PC-9 (cell line): Measurements from ENCODE around the gene CMIP. TPM values are rescaled to one million over a fixed set of nuclear protein-coding genes. Genes with fewer than 3 reads are reported as not detected.

Experiments used
- BruUV-seq: library from RNA; stranded (reverse); fragments of 400-500 nt; replicated peaks from 2 replicates; lab custom pipeline; 2021; lab: Mats Ljungman, UMichigan
- CTCF ChIA-PET: fragments of 300-600 bp; sonication (Branson Sonifier 250); formaldehyde crosslinking; loops from one replicate; lab custom pipeline; 2022; ENCODE audit warnings: antibody characterized with exemption; lab: Charles Lee
- POLR2A ChIA-PET: fragments of 300-600 bp; sonication (Branson Sonifier 250); formaldehyde crosslinking; loops from one replicate; lab custom pipeline; 2022; ENCODE audit warnings: antibody characterized with exemption; ENCODE audit not compliant: unreplicated experiment; lab: Charles Lee
- DNase-seq, 2 experiments: peaks; one replicate each; pipeline versions ENCODE4 v3.0.0 to v3.0.0-alpha.2; 2015 to 2022; ENCODE audit warnings: mixed read lengths in 1 of 2
- H2AFZ ChIP-seq: fragments of 200-600 bp; sonication (generic); 2 replicates; pipeline ENCODE4 v1.8.1; 2017; ENCODE audit warnings: antibody characterized with exemption
- H3F3A ChIP-seq: fragments of 200-600 bp; sonication (generic); 2 replicates; pipeline ENCODE4 v1.8.1; 2017; ENCODE audit warnings: antibody characterized with exemption, mild to moderate bottlenecking, low read depth; ENCODE audit not compliant: insufficient read depth
- H3K27ac ChIP-seq: fragments of 200-600 bp; sonication (generic); 2 replicates; pipeline ENCODE4 v1.6.1; 2016; ENCODE audit warnings: mixed run types
- H3K27me3 ChIP-seq: fragments of 200-600 bp; sonication (generic); 2 replicates; pipeline ENCODE4 v1.6.1; 2016; ENCODE audit warnings: low read depth, mixed run types; ENCODE audit not compliant: insufficient read depth
- H3K36me3 ChIP-seq: fragments of 200-600 bp; sonication (generic); 2 replicates; pipeline ENCODE4 v1.6.1; 2016; ENCODE audit warnings: low read depth, mixed run types
- H3K4me1 ChIP-seq: fragments of 200-600 bp; sonication (generic); replicated peaks from 2 replicates; pipeline ENCODE4 v1.6.1; 2016; ENCODE audit warnings: mixed run types; ENCODE audit not compliant: insufficient read depth
- H3K4me2 ChIP-seq: fragments of 200-600 bp; sonication (generic); 2 replicates; pipeline ENCODE4 v1.6.1; 2017; ENCODE audit warnings: mixed run types
- H3K4me3 ChIP-seq: fragments of 200-600 bp; sonication (generic); 2 replicates; pipeline ENCODE4 v1.6.1; 2016; ENCODE audit warnings: mixed run types
- H3K79me2 ChIP-seq: fragments of 200-600 bp; sonication (generic); 2 replicates; pipeline ENCODE4 v1.6.1; 2017; ENCODE audit warnings: low read depth, mixed run types
- H3K9me2 ChIP-seq: fragments of 200-600 bp; sonication (generic); 2 replicates; pipeline ENCODE4 v1.8.1; 2017; ENCODE audit warnings: mild to moderate bottlenecking; ENCODE audit not compliant: insufficient read depth
- H3K9me3 ChIP-seq: fragments of 200-600 bp; sonication (generic); 2 replicates; pipeline ENCODE4 v1.8.1; 2016; ENCODE audit warnings: low read depth; ENCODE audit not compliant: insufficient read depth
- H4K20me1 ChIP-seq: fragments of 200-600 bp; sonication (generic); 2 replicates; pipeline ENCODE4 v1.8.1; 2017; ENCODE audit not compliant: insufficient read depth
- CTCF ChIP-seq: fragments of 200-600 bp; sonication (generic); conservative IDR thresholded peaks from 2 replicates; pipeline ENCODE4 v1.6.1; 2017; ENCODE audit warnings: mixed run types, antibody characterized with exemption, mild to moderate bottlenecking, moderate library complexity
- EZH2 ChIP-seq: fragments of 200-600 bp; sonication (generic); IDR thresholded peaks from 2 replicates; pipeline ENCODE4 v1.8.0; 2017; ENCODE audit warnings: antibody characterized with exemption, low read depth
- intact Hi-C: fragments of 100-400 bp; cut with micrococcal nuclease; formaldehyde crosslinking; loops from one replicate; pipeline ENCODE4 v1.10.0; 2022; ENCODE audit not compliant: unreplicated experiment
- total RNA-seq: library from RNA; stranded (reverse); gene quantifications from 2 replicates; pipeline ENCODE4 v1.2.3, GENCODE V29; 2021

The CMIP gene
- total RNA-seq, 1 experiment from 2014 or later = 96.6 TPM

GRCh38 chr16:81574168-81574567, 129.6 kb downstream of the CMIP start:
- H3K79me2 ChIP-seq = peaks cover 89% of the 10 kb centered on the region
- DNase-seq = peak in 1 of 2 experiments; percentile 24
- H3K27ac ChIP-seq = no peak overlapping the region
- peaks cover 7% of the 10 kb centered on the region for H3K4me1 ChIP-seq
- intact Hi-C loops = no loop called here
- CTCF ChIA-PET = no interaction called here
- H3K9me2 ChIP-seq = no peaks in the 10 kb centered on the region
- H3K9me3 ChIP-seq = no peaks in the 10 kb centered on the region
- TF ChIP-seq CTCF (no peak), EZH2 (no peak)
- H3F3A ChIP-seq = peaks cover 20% of the 10 kb centered on the region; the same call in 1 of the 2 replicates
- no TSS peak for BruUV-seq
- POLR2A ChIA-PET = no interaction called here
- no peak overlapping the region for H3K4me3 ChIP-seq
- H3K27me3 ChIP-seq = no peaks in the 10 kb centered on the region
- H2AFZ ChIP-seq = no peak overlapping the region
- 0 out of 2 replicates have a peak, but pooled peaks cover 3% of the 10 kb centered on the region for H4K20me1 ChIP-seq
- no peaks in the 10 kb centered on the region for H3K36me3 ChIP-seq
- H3K4me2 ChIP-seq = no peak overlapping the region

- Histone ChIP-seq H3K4me3 (no peak overlapping the region), H2AFZ (no peak overlapping the region), H3K4me1 (peaks cover 14% of the 10 kb centered on the region), H3K79me2 (peaks cover 87% of the 10 kb centered on the region), H3K9me2 (no peaks in the 10 kb centered on the region), H3K4me2 (no peak overlapping the region), H3F3A (peaks cover 20% of the 10 kb centered on the region), H4K20me1 (0 out of 2 replicates have a peak, but pooled peaks cover 3% of the 10 kb centered on the region), H3K27me3 (no peaks in the 10 kb centered on the region), H3K27ac (no peak overlapping the region), H3K36me3 (no peaks in the 10 kb centered on the region), H3K9me3 (no peaks in the 10 kb centered on the region)
- ChIA-PET CTCF (no interaction called here), POLR2A (no interaction called here)
- BruUV-seq = no TSS peak
- TF ChIP-seq EZH2 (no peak), CTCF (no peak)
- intact Hi-C loops = no loop called here
- peak in 1 of 2 experiments; percentile 30 for DNase-seq
Observed at GRCh38 chr16:81575307-81575706, 130.7 kb downstream of the CMIP start.

- POLR2A ChIA-PET = no interaction called here
- peaks cover 24% of the 10 kb centered on the region for H3F3A ChIP-seq
- no peak for TF ChIP-seq CTCF
- no peak for TF ChIP-seq EZH2
- peaks cover 19% of the 10 kb centered on the region for H3K4me1 ChIP-seq
- BruUV-seq = no TSS peak
- H3K9me2 ChIP-seq = no peaks in the 10 kb centered on the region
- H3K27ac ChIP-seq = no peak overlapping the region
- peaks cover 82% of the 10 kb centered on the region for H3K79me2 ChIP-seq
- no peaks in the 10 kb centered on the region for H4K20me1 ChIP-seq
- intact Hi-C loops = no loop called here
- no peak overlapping the region for H3K4me2 ChIP-seq
- no peaks in the 10 kb centered on the region for H3K36me3 ChIP-seq
- no peaks in the 10 kb centered on the region for H3K9me3 ChIP-seq
- peak in 1 of 2 experiments; percentile 34 for DNase-seq
- H2AFZ ChIP-seq = no peak overlapping the region
- CTCF ChIA-PET = no interaction called here
- H3K4me3 ChIP-seq = no peak overlapping the region
- H3K27me3 ChIP-seq = no peaks in the 10 kb centered on the region
Observed at GRCh38 chr16:81575834-81576233, 131.2 kb downstream of the CMIP start.
